ENCODE data around the gene SGTA. TPM values are rescaled to one million over a fixed set of nuclear protein-coding genes. Genes with fewer than 3 reads are reported as not detected.
A peak's percentile ranks its signal among the peaks of the same experiment; 100 is the strongest.

SGTA gene
- total and polyA plus RNA-seq, 3 donors from 2014 or later: 93.9 to 100 (median 99.6) TPM

DNA sequence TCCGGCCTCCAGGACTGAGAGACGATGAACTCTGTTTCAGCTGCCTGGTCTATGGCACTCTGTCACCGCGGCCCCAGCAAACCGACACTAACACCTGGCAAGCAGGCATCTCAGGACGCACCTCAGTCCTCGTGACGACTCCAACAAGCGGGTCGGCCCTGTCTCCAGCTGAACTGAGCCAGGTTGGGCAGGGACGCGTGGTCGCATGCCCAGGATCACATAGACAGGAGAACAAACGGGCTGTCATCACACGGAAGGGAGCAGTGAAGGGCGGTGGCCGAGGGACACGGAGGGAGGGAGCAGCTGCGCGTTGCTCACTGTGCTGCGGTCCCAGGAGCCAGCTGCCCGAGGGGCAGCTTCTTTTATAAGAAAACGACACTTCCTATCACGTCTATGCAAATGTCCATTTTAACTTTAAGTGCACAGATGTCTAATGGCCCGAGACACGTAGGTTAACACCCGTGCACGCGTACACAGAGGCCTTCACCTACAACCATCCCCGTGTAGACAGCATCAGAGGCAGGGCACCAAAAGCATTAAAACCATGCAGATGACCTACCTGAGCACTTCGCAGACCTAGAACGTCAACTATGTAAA lies 8.9 kb downstream of the SGTA start:
- H3K4me3 ChIP-seq: no peak overlapping the region
- WGBS, 2 donors: 89 to 91% methylated on average over 22 to 32 of the region's 32 CpGs
- no peaks in the 10 kb centered on the region for H3K27me3 ChIP-seq
- H3K4me1 ChIP-seq: peaks cover 22% of the 10 kb centered on the region
- TF ChIP-seq, protein P1, sequence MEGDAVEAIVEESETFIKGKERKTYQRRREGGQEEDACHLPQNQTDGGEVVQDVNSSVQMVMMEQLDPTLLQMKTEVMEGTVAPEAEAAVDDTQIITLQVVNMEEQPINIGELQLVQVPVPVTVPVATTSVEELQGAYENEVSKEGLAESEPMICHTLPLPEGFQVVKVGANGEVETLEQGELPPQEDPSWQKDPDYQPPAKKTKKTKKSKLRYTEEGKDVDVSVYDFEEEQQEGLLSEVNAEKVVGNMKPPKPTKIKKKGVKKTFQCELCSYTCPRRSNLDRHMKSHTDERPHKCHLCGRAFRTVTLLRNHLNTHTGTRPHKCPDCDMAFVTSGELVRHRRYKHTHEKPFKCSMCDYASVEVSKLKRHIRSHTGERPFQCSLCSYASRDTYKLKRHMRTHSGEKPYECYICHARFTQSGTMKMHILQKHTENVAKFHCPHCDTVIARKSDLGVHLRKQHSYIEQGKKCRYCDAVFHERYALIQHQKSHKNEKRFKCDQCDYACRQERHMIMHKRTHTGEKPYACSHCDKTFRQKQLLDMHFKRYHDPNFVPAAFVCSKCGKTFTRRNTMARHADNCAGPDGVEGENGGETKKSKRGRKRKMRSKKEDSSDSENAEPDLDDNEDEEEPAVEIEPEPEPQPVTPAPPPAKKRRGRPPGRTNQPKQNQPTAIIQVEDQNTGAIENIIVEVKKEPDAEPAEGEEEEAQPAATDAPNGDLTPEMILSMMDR (IDR thresholded peaks at IDR 0.05): no peak
- TF ChIP-seq POLR2A (IDR thresholded peaks at IDR 0.05): no peak
- H3K27ac ChIP-seq: no peak overlapping the region
- intact Hi-C loops (cut with DNase I; ENCODE audit: low total_unique reads): no loop called here
- DNase-seq: no peak
- no peaks in the 10 kb centered on the region for H3K36me3 ChIP-seq (ENCODE audit: low read depth, missing control alignments)
- no peaks in the 10 kb centered on the region for H3K9me3 ChIP-seq

GRCh38 chr19:2771786-2772674 lies 11.0 kb downstream of the SGTA start:
- intact Hi-C loops (cut with DNase I; ENCODE audit: low total_unique reads): no loop called here
- H3K9me3 ChIP-seq: no peaks in the 10 kb centered on the region
- no peak overlapping the region for H3K27ac ChIP-seq
- no peaks in the 10 kb centered on the region for H3K36me3 ChIP-seq (ENCODE audit: low read depth, missing control alignments)
- 82 to 86% methylated on average over 16 to 23 of the region's 29 CpGs for WGBS, 2 donors
- no peaks in the 10 kb centered on the region for H3K27me3 ChIP-seq
- no peak for DNase-seq
- H3K4me1 ChIP-seq: peaks cover 17% of the 10 kb centered on the region
- no peak overlapping the region for H3K4me3 ChIP-seq
- TF ChIP-seq, protein P1 (IDR thresholded peaks at IDR 0.05): no peak
- no peak for TF ChIP-seq POLR2A (IDR thresholded peaks at IDR 0.05)

- Histone ChIP-seq H3K4me1 (peaks cover 17% of the 10 kb centered on the region), H3K27ac (peak overlapping the region; percentile 55 to 78), H3K36me3 (ENCODE audit: low read depth, missing control alignments) (no peaks in the 10 kb centered on the region), H3K4me3 (no peak overlapping the region), H3K9me3 (no peaks in the 10 kb centered on the region), H3K27me3 (no peaks in the 10 kb centered on the region)
- DNase-seq: peak; percentile 57
- intact Hi-C loops (cut with DNase I; ENCODE audit: low total_unique reads): no loop called here
- TF ChIP-seq, protein P1 (IDR thresholded peaks at IDR 0.05): no peak
- no peak for TF ChIP-seq POLR2A (IDR thresholded peaks at IDR 0.05)
- 49 to 55% methylated on average over 15 to 39 of the region's 40 CpGs for WGBS, 2 donors
Measured at GRCh38 chr19:2770055-2771013, 12.7 kb downstream of the SGTA start.

GRCh38 chr19:2769218-2769617 lies 13.9 kb downstream of the SGTA start:
- TF ChIP-seq, protein P1 (IDR thresholded peaks at IDR 0.05): no peak
- TF ChIP-seq POLR2A (IDR thresholded peaks at IDR 0.05): no peak
- no peaks in the 10 kb centered on the region for H3K36me3 ChIP-seq (ENCODE audit: low read depth, missing control alignments)
- intact Hi-C loops (cut with DNase I; ENCODE audit: low total_unique reads): no loop called here
- H3K27me3 ChIP-seq: no peaks in the 10 kb centered on the region
- no peak overlapping the region for H3K27ac ChIP-seq
- H3K4me1 ChIP-seq: peaks cover 17% of the 10 kb centered on the region
- no peaks in the 10 kb centered on the region for H3K9me3 ChIP-seq
- H3K4me3 ChIP-seq: no peak overlapping the region
- DNase-seq: no peak
- 94% methylated on average over 8 of the region's 8 CpGs; no CpG with 5 or more reads in 1 of the 2 donors for WGBS, 2 donors
